Activated T-helper 1 cell treated with anti-CD3 and anti-CD28 coated beads, Interleukin-2, amount 50 U/mL, for 16 hours (primary cell): Measurements from ENCODE around the gene LDB3.
"Not testable (repeated sequence)": the region's sequence is repeated elsewhere in the genome, so short reads cannot be mapped to it uniquely, and the experiment has no call there.

Experiments
- DNase-seq, 2 donors: peaks; one replicate each; pipeline ENCODE4 v3.0.0-alpha.2; 2020; ENCODE audit warnings: low read depth in 1 of 2, low spot score in 1 of 2

LDB3 gene

GRCh38 chr10:86728056-86728455, 59.7 kb downstream of the LDB3 start:
- no peak for DNase-seq

GRCh38 chr10:86729677-86730076, 61.4 kb downstream of the LDB3 start:
- no peak for DNase-seq

- DNase-seq: no peak
Observed at GRCh38 chr10:86730227-86730626, 61.9 kb downstream of the LDB3 start.

- no peak for DNase-seq
Observed at GRCh38 chr10:86732771-86733170, 64.5 kb downstream of the LDB3 start.

- no peak for DNase-seq
Observed at GRCh38 chr10:86733260-86733671, 65.0 kb downstream of the LDB3 start.

- no peak for DNase-seq
Observed at GRCh38 chr10:86734207-86734988, 66.1 kb downstream of the LDB3 start.

GRCh38 chr10:86735278-86735677, 67.0 kb downstream of the LDB3 start:
- DNase-seq: not testable (repeated sequence)

GRCh38 chr10:86742230-86742629, 73.9 kb downstream of the LDB3 start:
- DNase-seq: no peak

- DNase-seq: no peak
Observed at GRCh38 chr10:86744067-86744725, 75.9 kb downstream of the LDB3 start.

- no peak for DNase-seq
Observed at GRCh38 chr10:86747796-86748581, 79.7 kb downstream of the LDB3 start.

GRCh38 chr10:86749854-86750253, 81.5 kb downstream of the LDB3 start:
- no peak for DNase-seq

- DNase-seq: no peak
Observed at GRCh38 chr10:86751477-86751876, 83.2 kb downstream of the LDB3 start.

GRCh38 chr10:86752311-86752710, 84.0 kb downstream of the LDB3 start:
- no peak for DNase-seq

- no peak for DNase-seq
Observed at GRCh38 chr10:86753051-86753450, 84.7 kb downstream of the LDB3 start.

GRCh38 chr10:86753638-86754434, 85.5 kb downstream of the LDB3 start:
- DNase-seq: no peak

- DNase-seq: no peak
Observed at GRCh38 chr10:86755454-86755739, 87.1 kb downstream of the LDB3 start.

- peak; percentile 75 to 79 for DNase-seq
Observed at GRCh38 chr10:86755740-86756510, 87.6 kb downstream of the LDB3 start.

GRCh38 chr10:86756511-86757112, 88.3 kb downstream of the LDB3 start, which contains the start of gene BMPR1A:
TSS of gene BMPR1A (plus strand) at chr10:86756619. CDS start at chr10:86876019, 119,400 bp downstream.
- no peak for DNase-seq

- peak in 1 of 2 donors; percentile 2 for DNase-seq
Observed at GRCh38 chr10:86757113-86757972, 89.0 kb downstream of the LDB3 start.
